22Rv1 (cell line): ENCODE measurements around the gene LAP3.

ENCODE experiments used
- CTCF ChIP-seq: fragments of 450-650 bp; IDR thresholded peaks from 2 replicates; pipeline ENCODE4 v1.5.1; 2017; ENCODE audit warnings: mild to moderate bottlenecking
- ZFX ChIP-seq: fragments of 450-650 bp; IDR thresholded peaks from 2 replicates; pipeline ENCODE4 v1.6.1; 2017; ENCODE audit warnings: antibody characterized with exemption, borderline replicate concordance

DNA sequence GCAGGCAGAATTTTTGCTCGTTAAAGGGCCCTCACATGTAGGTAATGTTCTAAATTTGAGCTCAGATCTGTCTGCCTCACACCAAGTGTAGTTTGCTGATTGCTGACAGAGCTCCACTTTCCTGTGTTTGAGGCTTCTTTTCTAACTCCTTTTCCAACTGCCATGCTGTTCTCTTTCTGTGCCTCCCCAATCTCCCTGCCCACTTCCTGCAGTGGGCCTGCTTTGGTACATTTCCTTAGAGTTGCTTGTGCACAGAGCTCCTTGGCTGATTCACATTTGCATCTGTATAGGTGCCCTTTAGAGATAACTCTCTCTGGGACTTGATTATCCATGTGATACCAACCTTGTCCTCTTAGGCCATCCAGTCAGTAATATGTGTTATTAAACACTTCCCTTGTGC, 41.9 kb downstream of the LAP3 start:
- TF ChIP-seq CTCF (no peak), ZFX (no peak)
